Thyroid gland (tissue), 4 donors: Measurements from ENCODE around the gene STK38. TPM values are rescaled to one million over a fixed set of nuclear protein-coding genes. Genes with fewer than 3 reads are reported as not detected.

Source experiments
- DNase-seq, 2 donors: peaks; one replicate each; pipeline ENCODE4 v3.0.0-alpha.2; 2019
- H3K27ac ChIP-seq, 3 donors: fragments of 200-600 bp; sonication (generic); 1 replicate in 2 of 3; 2 replicates in 1 of 3; pipeline ENCODE4 v1.5.1; 2016 to 2019; ENCODE audit warnings: mild to moderate bottlenecking in 1 of 3, moderate library complexity in 1 of 3
- H3K27me3 ChIP-seq: fragments of 200-600 bp; sonication (generic); one replicate; pipeline ENCODE4 v1.5.1; 2019
- H3K36me3 ChIP-seq, 2 donors: fragments of 200-600 bp; sonication (generic); one replicate each; pipeline ENCODE4 v1.5.1; 2016 to 2019
- H3K4me1 ChIP-seq, 2 donors: fragments of 200-600 bp; sonication (generic); one replicate each; pipeline ENCODE4 v1.5.1; 2017 to 2019
- H3K4me3 ChIP-seq, 3 donors: fragments of 200-600 bp; sonication (generic); replicated peaks in 1 of 3; 1 replicate in 2 of 3; 2 replicates in 1 of 3; pipeline ENCODE4 v1.5.1; 2016; ENCODE audit warnings: mild to moderate bottlenecking in 1 of 3
- H3K9me3 ChIP-seq: fragments of 200-600 bp; sonication (generic); one replicate; pipeline ENCODE4 v1.5.1; 2017
- POLR2A ChIP-seq, 2 donors: fragments of 450-650 bp; IDR thresholded peaks; one replicate each; pipeline ENCODE4 v1.6.1; 2017; ENCODE audit warnings: antibody characterized with exemption in 2 of 2, mild to moderate bottlenecking in 2 of 2, moderate library complexity in 1 of 2
- WGBS, 2 donors: methylation state at CpG; one replicate each; pipeline ENCODE4 v1.1.5; 2017; 5-methylcytosine and 5-hydroxymethylcytosine counted together
- intact Hi-C: fragments of 100-400 bp; cut with DNase I; formaldehyde crosslinking; loops from one replicate; pipeline ENCODE4 v1.15.1; 2023
- total RNA-seq, 4 donors: library from RNA; depleted of rRNA; stranded (reverse); fragments of >200 nt; gene quantifications; one replicate each; pipeline ENCODE4 v1.2.3, GENCODE V29; 2016
- TF ChIP-seq, protein P1 (sequence below), 6 experiments: fragments of 200-600 bp in 3 of 6; fragments of 450-650 bp in 3 of 6; sonication (generic) in 3 of 6; IDR thresholded peaks; one replicate each; pipeline ENCODE4 v1.5.1; 2016 to 2019; ENCODE audit warnings: antibody characterized with exemption in 6 of 6, mild to moderate bottlenecking in 2 of 6, inconsistent platforms in 1 of 6, moderate library complexity in 1 of 6

STK38 gene
- total RNA-seq, 4 donors from 2014 or later = 11.9 to 21.9 (median 14.1) TPM

DNA sequence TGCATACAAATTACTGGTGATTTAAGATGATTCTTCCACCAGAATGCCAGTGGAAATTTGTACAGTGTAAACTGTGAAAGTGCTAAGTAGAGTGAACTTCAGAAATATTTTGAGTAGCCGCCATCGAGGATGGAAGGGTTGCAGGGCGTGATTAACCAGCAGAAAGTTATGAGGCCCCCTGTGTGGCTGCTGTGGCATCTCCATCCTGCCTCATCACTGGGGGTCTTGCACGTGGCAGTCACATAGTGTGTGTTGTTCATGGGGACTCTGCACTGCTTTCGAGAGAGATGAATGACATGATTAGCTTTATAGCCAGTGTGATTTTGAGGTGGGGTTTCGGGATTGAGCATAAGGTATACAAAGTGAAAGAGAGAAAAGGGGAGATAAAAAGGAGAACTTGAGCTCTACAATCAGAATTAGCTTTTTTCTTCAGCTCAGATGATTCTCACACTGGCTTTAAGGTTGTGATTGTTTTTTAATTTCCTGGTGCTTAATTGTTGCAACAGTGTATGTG lies 78.1 kb downstream of the STK38 start:
- Histone ChIP-seq H3K4me3 (no peak overlapping the region), H3K27ac (no peak overlapping the region), H3K9me3 (no peaks in the 10 kb centered on the region), H3K4me1 (no peaks in the 10 kb centered on the region), H3K27me3 (no peaks in the 10 kb centered on the region), H3K36me3 (peaks cover 5 to 7% of the 10 kb centered on the region in 2 donors)
- 80 to 84% methylated on average over 6 of the region's 6 CpGs for WGBS, 2 donors
- intact Hi-C loops = no loop called here
- no peak for DNase-seq
- TF ChIP-seq, protein P1, sequence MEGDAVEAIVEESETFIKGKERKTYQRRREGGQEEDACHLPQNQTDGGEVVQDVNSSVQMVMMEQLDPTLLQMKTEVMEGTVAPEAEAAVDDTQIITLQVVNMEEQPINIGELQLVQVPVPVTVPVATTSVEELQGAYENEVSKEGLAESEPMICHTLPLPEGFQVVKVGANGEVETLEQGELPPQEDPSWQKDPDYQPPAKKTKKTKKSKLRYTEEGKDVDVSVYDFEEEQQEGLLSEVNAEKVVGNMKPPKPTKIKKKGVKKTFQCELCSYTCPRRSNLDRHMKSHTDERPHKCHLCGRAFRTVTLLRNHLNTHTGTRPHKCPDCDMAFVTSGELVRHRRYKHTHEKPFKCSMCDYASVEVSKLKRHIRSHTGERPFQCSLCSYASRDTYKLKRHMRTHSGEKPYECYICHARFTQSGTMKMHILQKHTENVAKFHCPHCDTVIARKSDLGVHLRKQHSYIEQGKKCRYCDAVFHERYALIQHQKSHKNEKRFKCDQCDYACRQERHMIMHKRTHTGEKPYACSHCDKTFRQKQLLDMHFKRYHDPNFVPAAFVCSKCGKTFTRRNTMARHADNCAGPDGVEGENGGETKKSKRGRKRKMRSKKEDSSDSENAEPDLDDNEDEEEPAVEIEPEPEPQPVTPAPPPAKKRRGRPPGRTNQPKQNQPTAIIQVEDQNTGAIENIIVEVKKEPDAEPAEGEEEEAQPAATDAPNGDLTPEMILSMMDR (IDR thresholded peaks at IDR 0.05) = no peak
- no peak for TF ChIP-seq POLR2A (IDR thresholded peaks at IDR 0.05)

DNA sequence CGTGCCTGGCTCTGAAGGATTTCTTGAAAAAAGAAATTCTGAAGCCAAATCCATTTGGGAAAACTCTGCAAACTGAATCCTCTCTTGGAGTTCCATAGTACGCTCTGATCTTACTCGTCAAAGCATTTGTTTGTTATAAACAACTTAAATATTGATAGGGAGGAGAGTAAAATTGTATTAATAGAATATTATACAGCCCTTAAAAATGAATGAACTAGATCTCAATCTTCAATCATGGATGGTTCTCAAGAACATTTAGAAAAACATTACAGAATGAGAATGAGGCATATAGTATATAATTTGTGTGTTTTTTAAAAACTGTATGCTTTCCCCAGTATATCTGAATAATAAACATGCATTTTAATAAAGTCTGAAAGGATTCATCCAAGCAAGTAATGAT lies 79.7 kb downstream of the STK38 start:
- 98 to 100% methylated on average over 3 of the region's 3 CpGs for WGBS, 2 donors
- no peak overlapping the region for H3K27ac ChIP-seq
- no peaks in the 10 kb centered on the region for H3K4me1 ChIP-seq
- DNase-seq = no peak
- no peak for TF ChIP-seq POLR2A (IDR thresholded peaks at IDR 0.05)
- TF ChIP-seq, protein P1 (IDR thresholded peaks at IDR 0.05) = no peak
- no peaks in the 10 kb centered on the region for H3K27me3 ChIP-seq
- H3K9me3 ChIP-seq = no peaks in the 10 kb centered on the region
- H3K4me3 ChIP-seq = no peak overlapping the region
- intact Hi-C loops = no loop called here
- H3K36me3 ChIP-seq = peaks cover 2 to 5% of the 10 kb centered on the region in 2 donors

DNA sequence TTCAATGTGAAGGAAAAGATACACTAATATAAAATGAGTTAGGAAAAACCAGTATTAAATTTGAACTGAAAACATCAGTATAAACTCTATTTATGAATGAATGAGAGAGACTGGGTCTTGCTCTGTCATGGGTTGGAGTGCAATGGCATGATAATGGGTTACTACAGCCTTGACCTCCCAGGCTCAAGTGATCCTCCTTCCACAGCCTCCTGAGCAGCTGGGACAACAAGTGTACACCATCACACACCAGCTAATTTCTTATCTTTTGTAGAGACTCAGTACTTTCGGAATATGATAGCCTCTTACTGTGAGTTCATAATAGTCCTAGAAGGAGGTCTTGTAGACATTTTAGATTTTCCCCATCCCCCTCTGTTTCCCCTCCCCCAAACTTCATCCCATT lies 83.0 kb downstream of the STK38 start:
- no peaks in the 10 kb centered on the region for H3K36me3 ChIP-seq
- TF ChIP-seq, protein P1 (IDR thresholded peaks at IDR 0.05) = no peak
- no peak for TF ChIP-seq POLR2A (IDR thresholded peaks at IDR 0.05)
- H3K4me1 ChIP-seq = no peaks in the 10 kb centered on the region
- no peaks in the 10 kb centered on the region for H3K9me3 ChIP-seq
- no peaks in the 10 kb centered on the region for H3K27me3 ChIP-seq
- intact Hi-C loops = no loop called here
- 95% methylated on average over 1 of the region's 1 CpG for WGBS, 2 donors
- no peak for DNase-seq
- no peak overlapping the region for H3K27ac ChIP-seq
- H3K4me3 ChIP-seq = no peak overlapping the region

DNA sequence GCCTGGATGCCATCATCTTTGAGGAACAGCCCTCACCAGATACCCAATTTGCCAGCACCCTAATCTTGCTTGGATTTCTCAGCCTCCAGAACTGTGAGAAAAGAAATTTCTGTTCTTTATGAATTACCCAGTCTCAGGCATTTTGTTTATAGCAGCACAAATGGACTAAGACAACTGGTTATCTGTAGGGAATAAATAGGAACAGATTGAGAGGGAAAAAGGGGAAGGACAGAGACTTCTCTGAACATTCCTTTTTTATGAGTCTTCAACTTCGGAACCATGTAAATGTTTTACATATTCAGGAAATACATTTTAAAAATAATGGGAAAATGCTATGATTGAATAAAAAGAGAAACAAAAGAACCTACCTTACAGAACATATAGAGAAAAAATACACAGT lies 83.6 kb downstream of the STK38 start:
- Histone ChIP-seq H3K27me3 (no peaks in the 10 kb centered on the region), H3K27ac (no peak overlapping the region), H3K9me3 (no peaks in the 10 kb centered on the region), H3K36me3 (no peaks in the 10 kb centered on the region), H3K4me3 (no peak overlapping the region), H3K4me1 (no peaks in the 10 kb centered on the region)
- intact Hi-C loops = no loop called here
- TF ChIP-seq POLR2A (IDR thresholded peaks at IDR 0.05) = no peak
- TF ChIP-seq, protein P1 (IDR thresholded peaks at IDR 0.05) = no peak
- WGBS, 2 donors = 75 to 78% methylated on average over 1 of the region's 1 CpG
- DNase-seq = no peak

DNA sequence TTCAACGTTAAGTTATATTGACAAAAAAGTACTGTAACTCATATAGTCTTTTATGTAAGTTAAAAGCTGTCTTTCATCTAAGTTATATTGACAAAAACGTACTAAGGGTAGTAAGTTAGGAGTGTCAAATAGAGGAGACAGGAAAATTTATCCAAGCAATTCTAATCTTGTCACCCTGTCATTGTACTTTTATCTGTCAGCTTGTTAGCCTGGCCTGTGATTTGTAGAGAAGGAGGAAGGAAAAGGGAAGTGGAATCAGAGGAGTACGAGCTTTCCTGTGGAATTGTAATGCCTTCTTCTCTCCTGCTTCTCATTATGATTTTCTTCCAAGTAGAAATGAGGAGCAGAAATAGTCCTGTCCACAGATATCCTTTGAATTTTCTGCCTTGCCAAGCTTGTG lies 85.6 kb downstream of the STK38 start:
- H3K4me1 ChIP-seq = no peaks in the 10 kb centered on the region
- TF ChIP-seq, protein P1 (IDR thresholded peaks at IDR 0.05) = no peak
- no peak for TF ChIP-seq POLR2A (IDR thresholded peaks at IDR 0.05)
- WGBS, 2 donors = 75 to 81% methylated on average over 3 of the region's 3 CpGs
- no peaks in the 10 kb centered on the region for H3K27me3 ChIP-seq
- no peak for DNase-seq
- H3K36me3 ChIP-seq = no peaks in the 10 kb centered on the region
- no peak overlapping the region for H3K4me3 ChIP-seq
- intact Hi-C loops = no loop called here
- no peak overlapping the region for H3K27ac ChIP-seq
- no peaks in the 10 kb centered on the region for H3K9me3 ChIP-seq
